AG10803 (cell line): ENCODE measurements around the gene MIX23.

Experiments
- DNase-seq: peaks from one replicate; pipeline ENCODE4 v3.0.0; 2010; ENCODE audit warnings: low read depth
- H3K4me3 ChIP-seq: 2 replicates; pipeline ENCODE4 v1.5.1; 2011; ENCODE audit warnings: mild to moderate bottlenecking, low read length, control low read depth
- TF ChIP-seq, protein P1 (sequence below): conservative IDR thresholded peaks from 2 replicates; pipeline ENCODE4 v1.5.1; 2011; ENCODE audit warnings: mild to moderate bottlenecking, low read length, control low read depth, inconsistent platforms

MIX23 gene

GRCh38 chr3:122365073-122365472 is 18.0 kb downstream of the MIX23 start:
- H3K4me3 ChIP-seq: no peak overlapping the region
- DNase-seq: no peak
- TF ChIP-seq, protein P1, sequence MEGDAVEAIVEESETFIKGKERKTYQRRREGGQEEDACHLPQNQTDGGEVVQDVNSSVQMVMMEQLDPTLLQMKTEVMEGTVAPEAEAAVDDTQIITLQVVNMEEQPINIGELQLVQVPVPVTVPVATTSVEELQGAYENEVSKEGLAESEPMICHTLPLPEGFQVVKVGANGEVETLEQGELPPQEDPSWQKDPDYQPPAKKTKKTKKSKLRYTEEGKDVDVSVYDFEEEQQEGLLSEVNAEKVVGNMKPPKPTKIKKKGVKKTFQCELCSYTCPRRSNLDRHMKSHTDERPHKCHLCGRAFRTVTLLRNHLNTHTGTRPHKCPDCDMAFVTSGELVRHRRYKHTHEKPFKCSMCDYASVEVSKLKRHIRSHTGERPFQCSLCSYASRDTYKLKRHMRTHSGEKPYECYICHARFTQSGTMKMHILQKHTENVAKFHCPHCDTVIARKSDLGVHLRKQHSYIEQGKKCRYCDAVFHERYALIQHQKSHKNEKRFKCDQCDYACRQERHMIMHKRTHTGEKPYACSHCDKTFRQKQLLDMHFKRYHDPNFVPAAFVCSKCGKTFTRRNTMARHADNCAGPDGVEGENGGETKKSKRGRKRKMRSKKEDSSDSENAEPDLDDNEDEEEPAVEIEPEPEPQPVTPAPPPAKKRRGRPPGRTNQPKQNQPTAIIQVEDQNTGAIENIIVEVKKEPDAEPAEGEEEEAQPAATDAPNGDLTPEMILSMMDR: no peak

- DNase-seq: no peak
- TF ChIP-seq, protein P1: no peak
- no peak overlapping the region for H3K4me3 ChIP-seq
Observed at GRCh38 chr3:122364490-122364889, 18.5 kb downstream of the MIX23 start.

DNA sequence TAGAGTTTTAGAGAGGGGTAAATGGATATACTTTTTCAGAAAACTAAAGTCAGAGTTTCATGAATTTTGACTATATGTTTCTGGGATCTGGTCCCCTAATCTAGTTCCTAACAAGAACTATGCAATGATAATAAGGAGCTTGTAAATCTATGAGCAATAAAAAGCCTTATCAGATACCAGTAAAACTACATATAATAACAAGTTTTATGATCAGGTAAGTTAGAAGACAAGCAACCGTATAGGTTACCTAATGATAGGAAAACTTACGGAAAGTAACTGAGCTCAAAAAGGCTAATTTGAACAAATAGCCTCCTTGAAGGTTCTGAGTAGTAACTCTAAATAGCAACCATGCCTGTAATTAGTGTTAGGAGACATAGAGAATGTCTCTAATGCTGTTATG is 21.0 kb downstream of the MIX23 start:
- TF ChIP-seq, protein P1: no peak
- no peak for DNase-seq
- H3K4me3 ChIP-seq: no peak overlapping the region

- DNase-seq: no peak
- H3K4me3 ChIP-seq: no peak overlapping the region
- TF ChIP-seq, protein P1: no peak
Observed at GRCh38 chr3:122358703-122359032, 24.4 kb downstream of the MIX23 start.

DNA sequence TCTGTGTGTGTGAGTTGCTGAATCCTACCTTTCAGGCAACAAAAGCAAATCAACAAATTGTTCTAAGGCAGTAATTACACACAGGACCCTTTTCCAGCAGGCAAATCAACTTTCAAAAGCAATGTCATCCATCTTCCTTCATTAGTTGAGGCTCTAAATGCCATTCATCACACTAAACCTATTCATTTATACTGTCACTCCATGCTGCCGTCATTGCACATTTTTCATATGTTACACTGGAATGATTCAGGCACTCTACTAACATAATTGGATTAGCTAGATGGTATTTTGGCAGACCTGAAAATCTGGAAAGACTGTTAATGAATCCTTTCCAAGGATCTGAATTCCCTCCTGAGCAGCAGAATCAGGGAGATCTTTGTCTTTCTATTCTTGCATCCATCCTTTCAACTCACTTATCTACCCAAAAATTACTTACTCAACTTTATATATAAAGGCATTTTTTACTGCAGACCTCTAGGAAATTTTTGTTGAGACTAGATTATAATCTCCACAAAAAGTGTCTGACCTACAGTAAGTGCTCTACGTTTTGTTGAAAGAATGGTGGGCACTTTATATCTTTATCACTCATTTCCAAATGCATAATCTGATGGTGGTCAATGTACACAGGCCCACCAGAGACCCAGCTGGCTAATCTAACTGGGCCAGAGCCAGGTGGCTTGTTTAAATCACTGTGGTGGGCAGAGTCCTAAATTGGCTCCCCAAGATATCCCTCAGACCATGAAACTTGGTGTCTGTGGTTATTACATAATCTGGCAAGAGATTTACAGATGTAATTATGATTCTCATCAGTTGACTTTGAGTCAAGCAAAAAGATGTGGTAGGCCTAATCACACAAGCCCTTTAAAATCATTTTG is 25.0 kb downstream of the MIX23 start:
- DNase-seq: peak; percentile 9
- H3K4me3 ChIP-seq: no peak overlapping the region
- TF ChIP-seq, protein P1: no peak

GRCh38 chr3:122356402-122356801 is 26.6 kb downstream of the MIX23 start:
- TF ChIP-seq, protein P1: peak; percentile 42
- no peak overlapping the region for H3K4me3 ChIP-seq
- DNase-seq: peak; percentile 12

DNA sequence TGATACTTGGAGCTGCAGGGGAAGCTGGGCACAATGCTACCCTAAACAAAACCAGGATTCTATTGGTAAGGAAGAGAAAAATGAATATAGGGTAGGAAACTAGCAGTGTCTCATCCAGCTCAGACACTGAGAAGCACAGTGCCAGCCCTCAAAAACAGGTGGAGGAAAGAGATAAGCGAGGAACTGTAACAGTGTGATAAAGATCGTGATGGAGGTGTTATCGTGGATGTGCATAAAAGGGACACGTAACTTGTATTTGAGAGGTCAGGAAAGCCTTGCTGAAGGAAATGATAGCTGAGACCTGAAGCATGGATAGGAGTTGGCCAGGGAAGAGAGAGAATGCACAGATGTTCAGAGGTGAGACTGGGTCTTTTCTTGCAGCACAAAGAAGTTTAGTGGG is 27.4 kb downstream of the MIX23 start:
- DNase-seq: no peak
- no peak overlapping the region for H3K4me3 ChIP-seq
- TF ChIP-seq, protein P1: no peak
